COLO829 (cell line): ENCODE results near the gene ERICH4.
"Not testable (repeated sequence)": the region's sequence is repeated elsewhere in the genome, so short reads cannot be mapped to it uniquely, and the experiment has no call there.

ENCODE experiments used
- DNase-seq: peaks from one replicate; pipeline ENCODE4 v3.0.0; 2012; ENCODE audit warnings: low spot score

ERICH4 gene, protein sequence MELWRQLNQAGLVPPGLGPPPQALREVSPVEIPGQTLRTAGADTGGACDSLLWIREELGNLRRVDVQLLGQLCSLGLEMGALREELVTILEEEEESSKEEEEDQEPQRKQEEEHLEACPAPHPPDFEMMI

GRCh38 chr19:41442473-41443355 is at the start of gene ERICH4:
Gene ERICH4, plus strand, starts transcription at chr19:41443156. Its CDS starts 14 bp downstream, at chr19:41443170.
- no peak for DNase-seq

- no peak for DNase-seq
These were observed 47.6 kb upstream of the ERICH4 start for GRCh38 chr19:41395355-41395754.

DNA sequence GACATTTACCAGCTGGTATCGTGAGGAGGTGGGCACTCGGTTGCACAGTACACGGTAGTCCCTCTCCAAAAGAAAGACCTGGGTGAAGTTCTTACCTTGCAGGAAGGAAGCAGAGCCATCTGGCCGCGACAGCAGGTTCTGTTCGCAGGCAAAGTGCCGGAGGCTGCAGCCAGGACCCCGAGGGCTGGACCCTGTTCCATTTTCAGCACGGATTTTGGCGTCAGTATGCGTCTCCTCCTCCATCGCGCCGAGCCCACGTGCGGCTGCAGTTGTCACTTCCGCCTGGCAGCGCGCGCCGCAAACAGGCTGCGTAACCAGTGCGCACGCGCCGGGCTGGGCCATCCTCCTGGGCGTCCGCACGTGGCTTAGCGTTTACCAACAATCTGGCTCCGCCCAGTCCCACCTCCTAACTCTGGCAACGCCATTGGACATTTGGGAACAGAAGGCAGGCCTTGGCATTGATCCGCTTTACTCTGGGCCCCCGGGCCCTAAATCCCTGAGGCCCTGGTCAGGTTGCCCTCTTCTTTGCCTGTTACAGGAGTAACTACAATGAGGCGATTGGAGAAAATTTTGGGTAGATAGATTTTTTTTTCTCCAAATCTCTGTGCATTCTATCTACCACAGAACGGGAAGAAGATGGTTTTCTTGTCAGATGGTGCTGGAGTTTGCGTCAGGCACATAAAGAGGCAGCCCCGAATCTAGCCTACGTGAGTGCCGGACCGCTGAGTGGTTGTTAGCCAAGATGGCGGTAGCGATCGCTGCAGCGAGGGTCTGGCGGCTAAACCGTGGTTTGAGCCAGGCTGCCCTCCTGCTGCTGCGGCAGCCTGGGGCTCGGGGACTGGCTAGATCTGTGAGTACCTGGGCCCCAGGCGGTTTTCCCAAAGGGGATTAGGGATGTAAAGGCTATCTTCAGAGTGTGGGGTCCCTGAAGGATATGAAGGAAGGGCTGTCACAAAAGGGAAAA is 45.6 kb upstream of the ERICH4 start, which contains the start of the genes BCKDHA and EXOSC5:
BCKDHA (plus strand) TSS at position 733 of the 964 bp plus-strand sequence; CDS start at position 743, 10 bp downstream.
EXOSC5 (minus strand) TSS at position 274 of the 964 bp plus-strand sequence; CDS start at position 243, 31 bp downstream.
- peak; percentile 98 for DNase-seq

GRCh38 chr19:41398050-41398418 is 44.9 kb upstream of the ERICH4 start:
- no peak for DNase-seq

DNA sequence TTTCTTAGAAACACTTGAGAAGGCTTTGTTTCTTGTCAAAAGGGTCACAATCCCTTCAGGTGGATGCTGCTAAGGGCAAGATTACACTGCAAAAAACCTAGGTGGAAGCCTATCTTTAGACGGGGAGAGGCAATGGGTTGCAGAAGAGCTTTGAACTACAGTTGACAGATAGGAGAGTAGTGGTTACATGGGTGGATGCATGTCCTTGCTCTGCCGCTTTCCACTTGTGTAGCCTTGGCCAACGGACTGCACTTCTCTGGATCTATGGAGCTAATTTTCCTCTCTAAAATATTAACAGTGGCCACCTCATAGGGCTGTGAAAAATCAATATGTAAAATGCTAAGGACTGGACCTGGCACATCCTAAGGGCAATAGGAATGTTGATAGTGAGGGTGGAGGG is 44.4 kb upstream of the ERICH4 start:
- no peak for DNase-seq

- DNase-seq = no peak
These were observed 43.9 kb upstream of the ERICH4 start for GRCh38 chr19:41399091-41399490.

DNA sequence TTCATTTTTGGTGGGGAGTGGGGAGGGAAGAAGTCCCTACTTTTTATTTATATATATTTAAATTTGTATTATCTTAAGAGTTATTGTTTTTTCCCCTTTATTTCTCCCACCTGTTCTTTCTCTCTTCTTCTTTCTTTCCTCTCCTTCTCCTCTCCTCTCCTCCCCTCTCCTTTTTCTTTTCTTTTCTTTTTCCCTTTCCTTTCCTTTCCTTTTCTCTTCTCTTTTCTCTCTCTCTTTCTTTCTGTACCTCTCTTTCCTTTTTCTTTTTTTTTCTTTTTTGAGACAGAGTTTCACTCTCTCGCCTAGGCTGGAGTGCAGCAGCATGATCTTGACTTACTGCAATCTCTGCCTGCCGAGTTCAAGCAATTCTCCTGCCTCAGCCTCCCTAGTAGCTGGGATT is 43.4 kb upstream of the ERICH4 start:
- no peak for DNase-seq

GRCh38 chr19:41401483-41401882 is 41.5 kb upstream of the ERICH4 start:
- no peak for DNase-seq

DNA sequence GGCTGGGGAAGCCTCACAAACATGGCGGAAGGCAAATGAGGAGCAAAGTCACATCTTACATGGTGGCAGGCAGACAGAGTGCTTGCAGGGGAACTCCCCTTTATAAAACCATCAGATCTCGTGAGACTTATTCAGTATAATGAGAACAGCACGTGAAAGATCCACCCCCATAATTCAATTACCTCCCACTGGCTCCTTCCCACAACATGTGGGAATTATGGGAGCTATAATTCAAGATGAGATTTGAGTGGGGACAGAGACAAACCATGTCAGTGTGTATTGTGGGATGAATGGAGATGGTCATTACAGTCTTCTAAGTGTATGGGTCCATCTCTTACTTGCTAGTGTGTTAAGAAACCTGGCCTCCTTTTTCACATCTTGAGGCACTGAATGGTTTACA is 40.9 kb upstream of the ERICH4 start:
- no peak for DNase-seq

GRCh38 chr19:41403181-41403970 is 39.6 kb upstream of the ERICH4 start:
- DNase-seq = no peak

DNA sequence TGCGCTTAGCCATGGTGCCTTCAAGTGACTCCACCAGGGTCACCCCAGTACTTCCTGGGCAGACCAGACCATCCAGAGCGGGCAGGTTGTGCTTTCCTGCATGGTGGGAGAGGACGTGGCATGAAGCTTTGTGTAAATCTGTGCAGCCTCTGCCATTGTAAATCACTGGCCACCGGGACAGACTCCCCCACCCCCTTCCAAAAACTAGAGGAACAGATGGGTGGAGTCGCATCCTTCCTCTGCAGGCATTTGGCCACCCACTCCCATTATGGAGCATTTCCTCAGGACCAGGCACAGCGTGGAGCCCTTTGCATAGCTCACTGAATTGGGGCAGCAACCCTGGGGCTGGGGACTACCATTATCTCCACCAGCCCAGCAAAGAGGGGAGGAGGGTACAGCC is 37.2 kb upstream of the ERICH4 start:
- DNase-seq = no peak

DNA sequence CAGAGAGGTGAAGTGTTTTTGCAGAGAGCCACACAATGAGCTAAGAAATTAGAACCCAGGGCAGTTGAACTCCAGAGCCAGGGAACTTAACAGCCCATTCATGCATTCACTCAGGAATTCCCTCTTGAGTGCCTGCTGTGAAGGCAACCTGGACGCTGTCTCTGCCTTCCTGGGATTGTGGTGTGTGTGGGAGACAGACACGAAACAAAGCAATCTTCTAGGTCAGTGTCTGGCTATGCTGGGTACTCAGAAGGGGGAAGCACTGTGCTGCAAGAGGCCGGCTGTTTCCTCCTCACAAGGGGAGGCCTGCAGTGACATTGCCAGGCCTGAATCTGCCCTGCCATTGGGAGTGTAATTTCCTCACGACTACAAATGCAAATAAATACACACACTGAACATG is 35.7 kb upstream of the ERICH4 start:
- no peak for DNase-seq

GRCh38 chr19:41408256-41408655 is 34.7 kb upstream of the ERICH4 start:
- no peak for DNase-seq

- DNase-seq = not testable (repeated sequence)
These were observed 34.1 kb upstream of the ERICH4 start for GRCh38 chr19:41408846-41409245.

DNA sequence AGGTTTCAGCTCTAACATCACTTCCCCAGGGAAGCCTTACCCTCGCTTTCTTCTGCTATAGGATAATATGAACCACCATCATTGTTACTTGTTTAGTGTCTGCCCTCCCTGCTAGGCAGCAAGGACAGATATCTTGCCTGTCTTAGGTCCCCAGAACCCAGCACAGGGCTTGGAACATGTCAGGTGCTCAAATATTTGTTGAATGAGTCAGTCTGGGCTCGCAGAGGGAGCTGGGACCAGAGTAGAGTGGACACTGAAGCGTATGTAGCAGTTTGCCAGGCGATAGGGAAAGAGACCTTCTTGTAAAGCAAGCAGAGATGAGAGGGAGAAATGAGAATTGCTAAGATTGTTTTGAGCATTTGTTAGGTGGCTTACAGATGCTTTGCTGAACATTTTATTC is 33.7 kb upstream of the ERICH4 start:
- DNase-seq = no peak

DNA sequence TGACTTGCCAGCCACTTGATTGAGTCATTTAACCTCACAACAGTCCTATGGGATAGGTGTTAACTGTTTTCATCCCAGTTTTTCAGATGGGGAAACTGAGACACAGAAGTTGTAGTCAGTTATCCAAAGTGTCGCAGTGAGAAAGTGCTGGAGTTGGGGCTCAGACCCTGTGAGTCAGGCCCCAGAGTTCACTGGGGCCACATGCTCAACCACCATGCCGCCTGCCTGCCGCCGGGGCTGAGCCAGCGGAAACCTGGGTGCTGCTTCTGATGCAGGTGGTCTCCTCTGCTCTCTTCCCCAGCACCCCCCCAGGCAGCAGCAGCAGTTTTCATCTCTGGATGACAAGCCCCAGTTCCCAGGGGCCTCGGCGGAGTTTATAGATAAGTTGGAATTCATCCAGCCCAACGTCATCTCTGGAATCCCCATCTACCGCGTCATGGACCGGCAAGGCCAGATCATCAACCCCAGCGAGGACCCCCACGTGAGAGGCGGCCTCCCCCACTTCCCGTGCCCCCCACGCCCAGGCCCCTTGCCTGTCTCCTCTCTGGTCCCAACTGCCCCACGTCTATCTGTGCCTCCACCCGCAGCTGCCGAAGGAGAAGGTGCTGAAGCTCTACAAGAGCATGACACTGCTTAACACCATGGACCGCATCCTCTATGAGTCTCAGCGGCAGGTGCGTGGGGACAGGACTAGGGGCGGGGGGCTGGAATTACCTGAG is 32.5 kb upstream of the ERICH4 start:
- no peak for DNase-seq

DNA sequence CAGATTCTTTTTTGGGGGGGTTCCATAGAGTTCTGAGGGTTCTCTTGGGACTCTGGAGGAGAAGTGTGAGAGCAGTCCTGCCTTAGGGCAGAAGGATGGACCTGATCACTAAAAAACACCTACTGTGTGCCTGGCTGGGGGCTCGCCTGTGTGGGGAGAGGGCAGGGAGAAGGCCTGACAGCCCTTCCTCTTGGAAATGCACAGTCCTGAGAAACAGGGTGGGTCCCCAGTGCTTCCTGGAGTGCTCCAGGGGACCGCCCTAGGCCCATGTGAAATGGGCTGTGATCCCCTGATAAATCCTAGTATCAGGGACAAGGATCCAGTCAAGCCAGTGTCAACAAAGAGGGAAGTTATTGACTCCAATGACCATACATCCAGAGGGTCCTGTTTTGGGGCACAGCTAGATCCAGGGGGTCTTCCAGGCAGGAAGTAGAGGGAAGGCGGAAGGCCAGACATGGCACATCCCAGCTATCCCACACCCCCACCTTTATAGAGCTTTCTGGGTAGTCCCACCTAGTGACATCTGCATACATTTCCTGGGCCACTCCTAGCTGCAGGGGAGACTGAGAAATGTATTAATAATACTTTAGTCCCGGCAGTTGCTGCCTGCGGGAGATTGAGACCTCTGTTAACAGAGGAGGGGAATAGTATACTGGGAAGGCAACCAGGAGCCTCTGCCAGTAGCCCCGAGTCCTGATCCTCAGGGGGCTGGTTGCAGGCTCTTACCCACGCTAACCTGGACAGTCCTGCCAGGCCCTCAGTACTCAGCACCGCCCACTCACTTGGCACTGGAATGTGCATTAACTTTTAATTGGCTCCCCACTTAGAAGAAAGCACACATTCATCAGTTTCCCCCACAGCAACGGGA is 31.6 kb upstream of the ERICH4 start:
- no peak for DNase-seq

GRCh38 chr19:41411968-41412265 is 31.0 kb upstream of the ERICH4 start:
- peak; percentile 64 for DNase-seq

DNA sequence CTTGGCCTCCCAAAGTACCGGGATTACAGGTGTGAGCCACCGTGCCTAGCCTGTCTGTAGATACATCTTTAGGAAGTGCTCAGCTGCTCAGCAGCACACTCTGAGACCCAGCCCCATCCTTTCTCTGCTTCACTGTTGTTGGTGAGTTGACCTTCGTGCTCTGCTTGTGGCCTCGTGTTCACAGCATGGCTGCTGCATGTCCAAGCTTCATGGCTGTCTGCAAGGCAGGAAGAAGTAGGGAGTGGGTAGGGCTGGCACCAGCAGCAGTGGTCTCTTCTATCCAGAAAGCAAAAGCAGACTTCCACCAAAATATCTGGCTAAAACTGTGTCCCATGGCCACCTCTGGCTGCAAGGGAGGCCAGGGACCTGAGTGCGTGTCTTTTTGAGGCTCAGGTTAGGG is 30.0 kb upstream of the ERICH4 start:
- no peak for DNase-seq

GRCh38 chr19:41413947-41414346 is 29.0 kb upstream of the ERICH4 start:
- DNase-seq = no peak
